Measurements from ENCODE around the gene TRPM8. TPM values are rescaled to one million over a fixed set of nuclear protein-coding genes. Genes with fewer than 3 reads are reported as not detected.

Gene TRPM8
- polyA plus RNA-seq, 1 experiment = 0.11 TPM

DNA sequence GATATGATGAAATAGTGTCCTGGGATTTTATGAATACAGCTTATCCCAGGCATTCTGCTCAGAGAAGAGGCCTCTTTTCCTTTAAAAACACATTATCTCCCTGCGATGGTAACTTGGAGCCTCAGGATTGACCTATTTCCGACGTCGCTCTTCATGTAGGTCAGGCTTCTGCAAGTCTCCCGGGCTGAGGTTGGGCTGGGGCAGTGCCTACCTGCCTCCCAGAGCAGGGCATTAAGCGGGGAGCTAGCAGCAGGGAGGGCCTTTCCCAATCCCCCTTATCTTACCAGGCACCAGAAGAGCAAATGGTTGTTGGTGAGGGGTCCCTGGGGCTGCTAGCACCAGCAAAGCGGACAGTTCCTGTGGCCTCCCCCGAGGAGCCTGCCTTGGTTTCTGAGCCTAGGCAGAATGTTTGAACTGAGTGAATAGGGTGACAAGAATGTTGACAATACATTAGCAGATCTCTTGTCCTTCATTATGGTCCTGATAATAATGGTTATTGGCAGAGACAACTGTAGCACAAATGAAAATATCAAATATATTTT is 60.2 kb downstream of the TRPM8 start:
- DNase-seq (ENCODE audit: low read depth, low spot score) = no peak
- no peak for TF ChIP-seq CTCF (IDR thresholded peaks at IDR 0.05; ENCODE audit: low read depth, low read length)
- ChIA-PET POLR2A (no interaction called here), CTCF (interaction anchor here (0.6 to 4.8 kb wide), 7 partner anchors 155 to 1139 kb away, joined by 3 to 53 read pairs (median 3); no protein-coding TSS in a partner anchor)
- H3K4me3 ChIP-seq (ENCODE audit: low read depth, low read length) = no peak overlapping the region
- H3K9me3 ChIP-seq (ENCODE audit: control insufficient read depth, insufficient read depth, low read length) = peaks cover 9% of the 10 kb centered on the region
- H3K27me3 ChIP-seq (ENCODE audit: control insufficient read depth, insufficient read depth, low read length) = no peaks in the 10 kb centered on the region
- no peak overlapping the region for H3K27ac ChIP-seq (ENCODE audit: low read depth, low read length)

DNA sequence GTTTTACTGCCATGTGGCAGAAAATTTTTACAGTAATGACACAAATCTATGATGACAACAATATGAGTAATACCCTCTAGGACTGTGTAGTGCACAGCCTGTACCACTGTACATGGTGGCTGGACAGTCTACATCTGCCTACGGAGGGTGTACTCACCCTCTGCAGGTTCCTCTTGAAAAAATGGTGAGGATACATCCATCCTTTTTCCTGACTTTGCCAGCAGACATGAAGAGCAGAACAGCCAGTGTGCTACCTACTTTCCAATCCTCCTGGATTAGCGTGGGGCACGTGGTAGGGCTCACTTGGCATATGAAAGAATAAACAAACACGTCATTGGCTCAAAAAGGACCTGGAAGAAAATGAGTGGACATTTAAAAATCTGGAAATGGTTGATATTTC is 62.6 kb downstream of the TRPM8 start:
- Histone ChIP-seq H3K27me3 (ENCODE audit: control insufficient read depth, insufficient read depth, low read length) (no peaks in the 10 kb centered on the region), H3K9me3 (ENCODE audit: control insufficient read depth, insufficient read depth, low read length) (peaks cover 8% of the 10 kb centered on the region), H3K27ac (ENCODE audit: low read depth, low read length) (no peak overlapping the region), H3K4me3 (ENCODE audit: low read depth, low read length) (no peak overlapping the region)
- ChIA-PET CTCF (no interaction called here), POLR2A (no interaction called here)
- DNase-seq (ENCODE audit: low read depth, low spot score) = no peak
- TF ChIP-seq CTCF (IDR thresholded peaks at IDR 0.05; ENCODE audit: low read depth, low read length) = no peak

DNA sequence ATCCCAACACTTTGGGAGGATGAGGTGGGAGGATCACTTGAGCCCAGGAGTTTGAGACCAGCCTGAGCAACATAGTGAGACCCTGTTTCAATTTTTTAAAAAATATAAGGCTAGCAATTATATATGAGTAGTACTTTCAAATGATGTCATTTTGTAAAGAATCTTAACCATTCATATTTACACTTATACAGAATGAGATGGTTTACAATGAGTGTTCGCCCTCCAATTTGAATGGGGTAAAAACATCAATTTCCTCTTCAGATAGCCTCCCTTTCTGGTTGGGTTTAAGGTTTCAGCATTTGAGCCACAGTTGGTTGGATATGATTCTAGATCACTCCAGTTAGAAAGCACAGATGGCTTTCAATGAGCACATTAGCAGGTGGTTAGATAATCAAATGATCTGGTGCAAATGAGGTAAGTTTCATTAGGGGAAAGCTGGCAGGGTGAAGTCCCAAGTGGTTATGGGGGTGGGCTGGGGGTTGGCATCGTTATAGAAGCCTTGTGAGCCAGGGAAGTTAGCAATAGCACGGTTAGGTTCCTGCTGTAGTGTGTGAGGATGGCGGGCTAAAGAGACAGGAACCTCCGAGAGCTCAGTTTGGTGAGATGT is 63.9 kb downstream of the TRPM8 start:
- TF ChIP-seq CTCF (IDR thresholded peaks at IDR 0.05; ENCODE audit: low read depth, low read length) = no peak
- no peaks in the 10 kb centered on the region for H3K27me3 ChIP-seq (ENCODE audit: control insufficient read depth, insufficient read depth, low read length)
- H3K4me3 ChIP-seq (ENCODE audit: low read depth, low read length) = no peak overlapping the region
- H3K9me3 ChIP-seq (ENCODE audit: control insufficient read depth, insufficient read depth, low read length) = peaks cover 8% of the 10 kb centered on the region
- POLR2A ChIA-PET = no interaction called here
- CTCF ChIA-PET = interaction anchor here (0.9 to 2.3 kb wide), 4 partner anchors 25 to 564 kb away, joined by 3 to 15 read pairs (median 4); no protein-coding TSS in a partner anchor
- H3K27ac ChIP-seq (ENCODE audit: low read depth, low read length) = no peak overlapping the region
- DNase-seq (ENCODE audit: low read depth, low spot score) = no peak

DNA sequence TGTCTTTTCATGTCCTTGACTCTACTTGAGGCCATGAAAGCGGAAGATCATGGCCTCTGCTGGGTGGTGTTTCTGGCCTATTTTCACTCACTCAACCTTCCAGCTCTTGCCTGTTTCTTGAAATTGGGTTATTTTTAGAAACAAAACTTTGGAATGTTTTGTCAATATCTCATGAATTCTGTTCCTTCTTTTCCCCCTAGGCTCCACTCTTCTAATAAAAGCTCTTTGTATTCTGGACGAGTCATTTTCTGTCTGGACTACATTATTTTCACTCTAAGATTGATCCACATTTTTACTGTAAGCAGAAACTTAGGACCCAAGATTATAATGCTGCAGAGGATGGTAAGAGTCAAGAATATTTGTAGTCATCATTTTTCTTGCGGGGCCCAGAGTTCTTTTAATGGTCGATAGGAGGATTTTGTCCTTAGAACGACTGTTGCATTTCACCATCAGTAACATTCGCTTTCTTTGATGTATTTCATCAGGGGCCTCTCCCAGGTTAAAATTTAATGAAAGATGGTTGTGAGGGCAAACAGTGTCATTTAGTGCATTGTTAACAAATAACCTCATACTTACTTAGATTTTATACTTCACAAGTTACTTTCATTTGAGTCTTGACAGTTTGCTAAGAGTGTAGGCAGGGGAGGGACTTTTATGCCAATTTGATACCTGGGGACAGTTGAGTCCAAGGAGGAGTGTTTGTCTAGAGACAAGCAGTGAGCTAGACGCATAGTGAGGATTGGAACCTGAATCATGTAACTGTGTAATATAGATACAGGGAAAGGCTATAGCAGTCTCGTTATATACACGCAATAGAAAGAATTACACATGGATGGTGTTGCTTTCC is 64.6 kb downstream of the TRPM8 start:
- POLR2A ChIA-PET = interaction anchor here (0.8 to 1.0 kb wide), 3 partner anchors 22 to 1000 kb away, joined by 3 to 7 read pairs (median 3); no protein-coding TSS in a partner anchor

More for the DNA sequence above, 64.6 kb downstream of the TRPM8 start:
- TF ChIP-seq CTCF (IDR thresholded peaks at IDR 0.05; ENCODE audit: low read depth, low read length) = no peak
- Histone ChIP-seq H3K4me3 (ENCODE audit: low read depth, low read length) (no peak overlapping the region), H3K27me3 (ENCODE audit: control insufficient read depth, insufficient read depth, low read length) (no peaks in the 10 kb centered on the region), H3K9me3 (ENCODE audit: control insufficient read depth, insufficient read depth, low read length) (peaks cover 8% of the 10 kb centered on the region), H3K27ac (ENCODE audit: low read depth, low read length) (peak overlapping the region; percentile 83)
- DNase-seq (ENCODE audit: low read depth, low spot score) = no peak
- CTCF ChIA-PET = interaction anchor here (0.5 to 2.3 kb wide), 5 partner anchors 26 to 1673 kb away, joined by 3 to 15 read pairs (median 3); no protein-coding TSS in a partner anchor

Measured in AG04450 (cell line).